OCI-LY3 (cell line): Measurements from ENCODE around the gene HPGDS.

Experiments used
- H2AFZ ChIP-seq: fragments of 200-600, 300-600 bp; shearing (Covaris generic); 2 replicates; pipeline ENCODE4 v1.6.0; 2014; ENCODE audit warnings: antibody characterized with exemption, low read depth, low read length
- H3K27ac ChIP-seq: fragments of 200-600, 300-600 bp; sonication (generic); 2 replicates; pipeline ENCODE4 v1.5.1; 2014; ENCODE audit warnings: mild to moderate bottlenecking, low read length, moderate library complexity, mixed read lengths
- H3K27me3 ChIP-seq: fragments of 200-600, 300-600 bp; sonication (generic); 2 replicates; pipeline ENCODE4 v1.6.1; 2014; ENCODE audit warnings: low read depth, low read length, mixed read lengths
- H3K36me3 ChIP-seq: fragments of 200-600, 300-600 bp; sonication (generic); replicated peaks from 2 replicates; pipeline ENCODE3; 2014; ENCODE audit warnings: low read depth, low read length, mixed read lengths
- H3K4me1 ChIP-seq: fragments of 300-600, 200-600 bp; sonication (generic); 2 replicates; pipeline ENCODE4 v1.6.1; 2014; ENCODE audit warnings: low read length, mixed read lengths
- H3K4me2 ChIP-seq: fragments of 200-600, 300-600 bp; sonication (generic); 2 replicates; pipeline ENCODE4 v1.6.1; 2014; ENCODE audit warnings: low read length, mixed read lengths
- H3K4me3 ChIP-seq: fragments of 300-600, 200-600 bp; sonication (generic); 2 replicates; pipeline ENCODE4 v1.5.1; 2014; ENCODE audit warnings: antibody characterized with exemption, mild to moderate bottlenecking, low read length, moderate library complexity
- H3K79me2 ChIP-seq: fragments of 300-600, 200-600 bp; shearing (Covaris generic); 2 replicates; pipeline ENCODE4 v1.6.1; 2014; ENCODE audit warnings: mild to moderate bottlenecking, low read length, mixed read lengths
- H3K9ac ChIP-seq: fragments of 300-600, 200-600 bp; shearing (Covaris generic); 2 replicates; pipeline ENCODE4 v1.6.0; 2014; ENCODE audit warnings: mild to moderate bottlenecking, low read length, moderate library complexity
- H3K9me3 ChIP-seq: fragments of 200-600, 300-600 bp; shearing (Covaris generic); 2 replicates; pipeline ENCODE4 v1.6.1; 2014; ENCODE audit warnings: low read length, mixed read lengths; ENCODE audit not compliant: insufficient read depth
- H4K20me1 ChIP-seq: fragments of 200-600, 300-600 bp; sonication (generic); 2 replicates; pipeline ENCODE4 v1.6.1; 2016; ENCODE audit warnings: low read length, mixed read lengths; ENCODE audit not compliant: insufficient read depth
- EZH2phosphoT487 ChIP-seq: fragments of 200-600 bp; shearing (Covaris generic); IDR thresholded peaks from 2 replicates; pipeline ENCODE4 v1.6.1; 2018; ENCODE audit warnings: antibody characterized with exemption, mixed run types, low read depth
- TF ChIP-seq, protein P1 (sequence below): fragments of 200-600, 300-600 bp; sonication (generic); IDR thresholded peaks from 2 replicates; pipeline ENCODE4 v1.5.1; 2014; ENCODE audit warnings: antibody characterized with exemption, low read length, low read depth

Gene HPGDS

DNA sequence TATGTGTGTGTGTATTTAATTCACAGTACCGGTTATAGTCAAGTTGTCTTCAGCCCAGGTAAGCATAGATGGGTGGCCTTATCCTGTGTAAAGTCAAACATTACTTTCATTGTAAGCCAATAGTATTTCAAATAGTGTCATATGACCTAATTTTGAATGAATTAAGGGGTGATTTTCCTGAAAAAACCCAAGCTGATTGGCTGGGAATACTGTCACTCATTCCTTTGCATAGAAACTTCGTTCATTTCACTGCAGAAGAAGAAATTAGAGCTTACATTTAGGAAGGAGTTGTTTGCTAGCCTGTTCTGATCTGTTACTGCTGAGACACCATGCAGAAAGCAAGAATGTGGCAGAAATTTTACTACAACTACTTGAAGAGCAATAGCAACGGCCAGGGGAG is 89.6 kb downstream of the HPGDS start:
- no peak for TF ChIP-seq EZH2phosphoT487
- TF ChIP-seq, protein P1, sequence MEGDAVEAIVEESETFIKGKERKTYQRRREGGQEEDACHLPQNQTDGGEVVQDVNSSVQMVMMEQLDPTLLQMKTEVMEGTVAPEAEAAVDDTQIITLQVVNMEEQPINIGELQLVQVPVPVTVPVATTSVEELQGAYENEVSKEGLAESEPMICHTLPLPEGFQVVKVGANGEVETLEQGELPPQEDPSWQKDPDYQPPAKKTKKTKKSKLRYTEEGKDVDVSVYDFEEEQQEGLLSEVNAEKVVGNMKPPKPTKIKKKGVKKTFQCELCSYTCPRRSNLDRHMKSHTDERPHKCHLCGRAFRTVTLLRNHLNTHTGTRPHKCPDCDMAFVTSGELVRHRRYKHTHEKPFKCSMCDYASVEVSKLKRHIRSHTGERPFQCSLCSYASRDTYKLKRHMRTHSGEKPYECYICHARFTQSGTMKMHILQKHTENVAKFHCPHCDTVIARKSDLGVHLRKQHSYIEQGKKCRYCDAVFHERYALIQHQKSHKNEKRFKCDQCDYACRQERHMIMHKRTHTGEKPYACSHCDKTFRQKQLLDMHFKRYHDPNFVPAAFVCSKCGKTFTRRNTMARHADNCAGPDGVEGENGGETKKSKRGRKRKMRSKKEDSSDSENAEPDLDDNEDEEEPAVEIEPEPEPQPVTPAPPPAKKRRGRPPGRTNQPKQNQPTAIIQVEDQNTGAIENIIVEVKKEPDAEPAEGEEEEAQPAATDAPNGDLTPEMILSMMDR, result no peak
- Histone ChIP-seq H3K9me3 (no peaks in the 10 kb centered on the region), H4K20me1 (no peaks in the 10 kb centered on the region), H3K9ac (no peak overlapping the region), H3K4me2 (no peak overlapping the region), H3K36me3 (peaks cover 42% of the 10 kb centered on the region), H3K27ac (no peak overlapping the region), H3K4me1 (peaks cover 5% of the 10 kb centered on the region; the same call in 1 of the 2 replicates), H3K4me3 (no peak overlapping the region), H3K27me3 (no peaks in the 10 kb centered on the region), H2AFZ (no peak overlapping the region), H3K79me2 (no peaks in the 10 kb centered on the region)

DNA sequence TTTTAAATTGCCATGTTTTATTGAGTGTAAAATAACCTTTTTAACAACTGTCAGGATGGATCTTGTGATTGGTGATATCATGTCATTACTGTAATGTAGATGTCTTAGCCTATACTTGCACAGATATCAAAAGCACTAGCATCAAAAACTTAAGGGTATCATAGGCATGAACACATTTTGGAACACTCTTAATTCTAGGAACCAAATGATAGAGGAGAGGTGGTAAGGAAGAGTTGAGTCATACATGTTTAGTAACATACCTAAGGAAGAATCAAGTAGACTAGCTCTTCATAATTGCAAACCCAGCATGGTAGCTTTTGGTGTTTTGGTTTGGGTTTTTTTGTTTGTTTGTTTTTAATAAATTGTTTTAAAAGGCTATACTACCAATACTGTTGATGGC is 91.5 kb downstream of the HPGDS start:
- Histone ChIP-seq H3K4me2 (no peak overlapping the region), H3K4me3 (no peak overlapping the region), H3K27ac (no peak overlapping the region), H3K79me2 (no peaks in the 10 kb centered on the region), H3K9ac (no peak overlapping the region), H3K4me1 (peaks cover 4% of the 10 kb centered on the region; the same call in 1 of the 2 replicates), H4K20me1 (no peaks in the 10 kb centered on the region), H2AFZ (no peak overlapping the region), H3K36me3 (peaks cover 56% of the 10 kb centered on the region), H3K9me3 (no peaks in the 10 kb centered on the region), H3K27me3 (no peaks in the 10 kb centered on the region)
- no peak for TF ChIP-seq EZH2phosphoT487
